ENCODE data around the gene ZNRF3.
"Not testable (repeated sequence)": the region's sequence is repeated elsewhere in the genome, so short reads cannot be mapped to it uniquely, and the experiment has no call there.

Gene ZNRF3

DNA sequence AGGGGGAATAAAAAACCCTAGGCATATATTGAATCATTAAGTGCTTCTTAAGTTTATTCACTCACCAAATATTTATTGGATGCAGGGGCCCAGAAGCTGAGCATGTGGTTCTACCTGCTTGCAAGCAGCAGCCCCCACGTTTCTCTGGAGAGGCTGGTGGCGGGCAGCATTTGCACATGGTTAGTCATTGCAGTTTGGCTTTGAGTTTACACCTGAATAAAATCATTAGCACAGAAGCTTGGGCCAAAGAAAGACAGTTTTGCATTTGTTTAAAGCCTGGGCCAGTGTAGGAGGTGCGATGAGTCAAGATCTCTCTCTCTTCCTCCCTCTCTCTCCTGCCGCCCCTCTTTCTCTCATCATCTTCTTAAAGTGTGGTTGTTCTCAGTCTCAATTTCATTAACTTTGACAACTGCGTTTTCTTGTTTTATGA, 105.7 kb downstream of the ZNRF3 start:
- DNase-seq = no peak

DNA sequence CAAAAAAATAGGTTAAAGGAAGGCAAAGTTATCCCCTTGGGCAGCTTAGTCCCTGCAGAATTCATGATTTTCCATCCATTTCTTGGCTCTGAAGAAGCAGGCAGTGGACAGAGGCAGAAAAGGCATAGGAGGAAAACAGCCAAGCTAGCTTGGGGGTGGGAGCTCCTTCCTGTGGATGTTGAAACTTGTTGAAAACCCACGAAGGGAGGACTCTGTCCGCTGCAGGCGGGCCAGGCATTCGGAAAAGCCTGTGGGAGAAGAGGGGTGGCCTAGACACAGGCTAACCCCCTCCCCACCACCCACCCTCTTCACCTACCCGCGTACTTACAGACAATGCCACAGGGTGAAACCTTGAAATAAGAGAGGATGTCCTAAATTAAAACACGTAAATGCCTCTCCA, 106.1 kb downstream of the ZNRF3 start:
- DNase-seq = no peak

GRCh38 chr22:28989912-28990311, 106.5 kb downstream of the ZNRF3 start:
- no peak for DNase-seq

- DNase-seq = peak; percentile 55 to 57
Observed at GRCh38 chr22:28992565-28993356, 109.4 kb downstream of the ZNRF3 start.

GRCh38 chr22:28994522-28994921, 111.2 kb downstream of the ZNRF3 start:
- DNase-seq = no peak

GRCh38 chr22:28995551-28995950, 112.2 kb downstream of the ZNRF3 start:
- no peak for DNase-seq

- DNase-seq = no peak
Observed at GRCh38 chr22:28997342-28997741, 114.0 kb downstream of the ZNRF3 start.

DNA sequence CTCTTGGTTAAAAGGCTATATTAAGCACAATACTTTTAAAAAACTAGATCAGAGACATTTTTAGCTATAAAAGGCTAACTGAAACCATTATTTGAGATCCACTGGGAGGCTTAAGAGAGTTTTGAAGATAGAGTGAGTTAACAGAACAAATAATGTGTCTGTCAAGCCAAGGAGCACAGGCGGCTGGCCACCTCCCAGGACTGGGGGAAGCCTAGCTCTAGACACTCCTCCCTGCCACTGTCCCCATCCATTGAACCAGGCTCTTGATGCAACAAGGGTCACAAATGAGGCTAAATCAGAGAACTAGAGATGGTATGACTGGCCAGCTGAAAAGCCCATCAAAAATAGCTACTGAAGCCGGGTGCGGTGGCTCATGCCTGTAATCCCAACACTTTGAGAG, 115.3 kb downstream of the ZNRF3 start:
- no peak for DNase-seq

DNA sequence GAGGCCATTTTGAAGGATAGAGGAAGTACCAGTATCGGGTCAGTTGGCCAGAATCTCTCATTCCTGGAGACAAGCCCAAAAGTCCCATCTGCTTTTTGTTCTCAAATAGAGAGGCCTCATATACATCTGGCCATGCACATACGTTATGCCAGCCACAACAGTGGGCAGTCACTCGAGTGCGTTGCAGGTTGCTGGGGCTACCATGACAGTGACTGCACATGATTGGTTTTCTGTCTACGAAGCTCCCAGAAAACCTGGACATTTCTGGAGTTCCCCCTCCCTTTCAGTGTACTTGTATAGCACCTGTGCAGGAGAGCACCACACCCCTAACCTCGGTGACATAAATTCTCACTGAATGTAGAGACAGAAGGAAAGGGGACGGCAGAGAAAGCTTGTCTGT, 116.1 kb downstream of the ZNRF3 start:
- no peak for DNase-seq

GRCh38 chr22:28999919-29000556, 116.7 kb downstream of the ZNRF3 start:
- no peak for DNase-seq

- no peak for DNase-seq
Observed at GRCh38 chr22:29000641-29001040, 117.3 kb downstream of the ZNRF3 start.

GRCh38 chr22:29002603-29003002, 119.2 kb downstream of the ZNRF3 start:
- no peak for DNase-seq

GRCh38 chr22:29003552-29003951, 120.2 kb downstream of the ZNRF3 start:
- DNase-seq = no peak

DNA sequence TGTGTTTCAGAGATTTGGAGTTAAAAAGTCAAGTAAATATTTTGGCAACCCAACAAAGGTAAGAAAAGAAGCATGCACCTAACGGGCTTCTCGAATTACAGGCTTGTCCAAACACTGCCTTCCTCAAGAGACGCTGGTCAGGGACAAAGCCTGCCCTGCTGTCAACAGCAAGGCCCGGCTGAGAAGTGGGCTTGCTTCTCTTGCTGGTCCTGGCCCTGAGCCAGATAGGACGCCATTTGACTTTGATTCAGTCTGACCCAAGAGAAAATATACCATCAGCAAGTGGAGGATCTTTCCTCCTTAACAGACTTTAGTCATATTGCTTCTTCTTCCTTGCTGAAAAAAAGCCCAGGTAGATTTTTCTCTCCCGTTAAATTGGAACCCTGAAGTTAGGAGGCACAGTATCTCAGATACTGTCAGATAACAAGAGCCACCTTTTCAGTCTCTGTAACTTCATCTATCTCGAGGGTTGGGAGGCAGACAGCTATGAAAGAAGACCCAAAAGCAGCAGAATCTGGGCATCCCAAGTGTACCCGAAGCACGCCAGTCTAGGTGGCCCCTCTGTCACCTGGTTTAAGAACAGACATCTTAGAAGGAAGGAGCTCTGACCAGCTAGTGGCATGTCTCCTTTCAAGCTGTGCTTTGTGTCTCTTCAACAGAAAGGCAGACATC, 120.7 kb downstream of the ZNRF3 start:
- DNase-seq = peak; percentile 29 to 68

DNA sequence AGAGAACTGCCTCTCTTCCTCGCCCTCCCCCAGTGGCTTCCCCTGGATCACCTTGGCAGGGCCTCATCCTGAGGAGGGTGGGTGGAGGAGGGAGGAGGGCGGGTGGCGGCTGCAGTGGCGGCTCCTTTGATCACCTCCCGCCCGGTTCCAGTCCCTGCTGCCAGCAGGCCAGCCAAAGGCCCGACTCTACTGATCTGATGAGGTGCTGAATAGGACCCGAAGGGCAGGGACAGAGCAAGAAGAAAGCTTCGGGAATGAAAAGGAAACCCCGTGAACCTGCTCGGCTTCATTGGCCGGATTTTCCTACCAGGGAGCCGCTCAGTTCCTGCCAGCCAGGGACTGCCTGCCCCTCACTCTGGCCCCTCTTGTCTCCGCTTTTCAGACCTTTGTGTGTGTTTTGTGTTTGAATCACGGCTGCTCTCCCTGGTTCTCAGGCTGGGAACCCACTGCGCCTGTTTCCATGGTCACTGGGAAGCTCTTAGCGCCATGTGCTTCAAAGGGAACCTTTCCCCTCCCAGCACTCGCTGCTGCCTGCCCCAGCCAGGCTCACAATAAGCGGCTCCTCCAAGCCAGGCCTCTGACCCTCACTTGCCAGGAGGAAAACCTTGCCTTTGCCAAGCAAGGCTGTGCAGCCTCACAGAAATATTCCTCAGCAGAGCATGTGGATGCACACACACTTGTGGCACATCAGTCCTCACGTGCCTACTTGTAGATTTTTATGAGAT, 121.4 kb downstream of the ZNRF3 start:
- peak; percentile 26 to 51 for DNase-seq

DNA sequence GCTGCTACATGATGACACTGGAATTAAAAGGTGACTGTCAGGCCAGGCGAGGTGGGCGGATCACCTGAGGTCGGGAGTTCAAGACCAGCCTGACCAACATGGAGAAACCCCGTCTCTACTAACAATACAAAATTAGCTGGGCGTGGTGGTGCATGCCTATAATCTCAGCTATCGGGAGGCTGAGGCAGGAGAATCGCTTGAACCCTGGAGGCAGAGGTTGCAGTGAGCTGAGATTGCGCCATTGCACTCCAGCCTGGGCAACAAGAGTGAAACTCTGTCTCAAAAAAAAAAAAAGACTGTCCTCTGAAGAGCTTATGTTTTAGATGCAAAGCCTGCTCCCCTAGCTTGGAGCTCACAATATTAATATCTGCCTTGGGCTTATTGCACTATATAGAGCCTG, 122.4 kb downstream of the ZNRF3 start:
- DNase-seq = not testable (repeated sequence)

GRCh38 chr22:29006346-29006745, 123.0 kb downstream of the ZNRF3 start:
- no peak for DNase-seq

- no peak for DNase-seq
Observed at GRCh38 chr22:29009148-29009547, 125.8 kb downstream of the ZNRF3 start.

DNA sequence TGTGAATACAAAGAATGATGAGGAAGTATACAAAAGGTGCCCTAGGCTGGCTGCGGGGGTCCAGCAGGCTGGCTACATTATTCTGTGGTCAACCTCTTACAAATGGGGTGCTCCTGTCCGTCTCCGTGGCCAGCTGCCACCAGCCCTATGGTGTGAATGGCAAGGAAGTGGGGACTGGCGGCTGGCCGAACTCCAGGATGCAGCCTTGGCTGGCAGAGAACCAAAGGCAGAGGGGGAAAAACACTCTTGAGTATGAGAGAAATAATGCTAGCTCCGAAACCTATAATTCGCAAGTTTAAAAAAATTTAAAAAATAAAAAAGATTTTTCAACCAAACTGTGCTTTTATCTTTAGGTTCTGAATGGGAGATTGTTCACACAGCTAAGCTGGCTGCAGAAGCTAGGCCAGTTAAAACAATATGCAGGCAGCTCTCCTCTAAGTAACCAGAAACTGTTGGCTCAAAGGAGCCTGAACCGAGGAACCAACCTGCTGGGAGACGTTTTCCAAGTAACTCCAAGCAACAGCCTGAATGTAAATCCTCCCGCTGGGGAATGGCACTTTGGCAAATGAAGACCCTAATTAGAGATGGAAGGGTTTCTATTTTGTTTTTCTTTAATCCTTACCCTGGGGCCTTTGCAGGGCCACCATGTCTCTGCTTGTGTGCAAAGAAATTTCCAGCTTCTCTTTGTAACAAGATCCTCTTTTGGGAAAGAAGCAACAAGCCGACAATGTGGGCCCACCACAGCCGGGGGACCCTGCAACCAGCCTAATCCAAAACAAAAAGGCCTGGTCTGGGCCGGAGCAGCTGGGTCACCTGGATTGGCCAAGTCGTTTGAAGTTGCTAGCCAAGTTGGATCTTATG, 128.1 kb downstream of the ZNRF3 start:
- no peak for DNase-seq

DNA sequence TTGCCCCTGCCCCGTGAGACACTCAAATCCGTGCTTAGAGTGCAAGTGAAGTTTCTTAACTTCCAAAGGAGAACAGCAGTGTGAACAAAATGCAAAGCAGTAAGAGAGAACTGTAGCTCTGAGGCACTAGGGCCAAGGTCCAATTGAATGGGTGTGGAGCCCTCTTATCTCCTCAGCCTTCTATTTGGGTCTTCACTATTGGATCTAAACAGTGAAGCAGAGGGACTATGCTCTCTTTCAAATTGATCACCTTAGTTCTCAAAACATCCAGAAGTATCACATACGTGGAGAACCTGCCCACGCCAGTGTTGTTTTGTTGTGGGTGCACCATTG, 128.7 kb downstream of the ZNRF3 start:
- DNase-seq = no peak

DNA sequence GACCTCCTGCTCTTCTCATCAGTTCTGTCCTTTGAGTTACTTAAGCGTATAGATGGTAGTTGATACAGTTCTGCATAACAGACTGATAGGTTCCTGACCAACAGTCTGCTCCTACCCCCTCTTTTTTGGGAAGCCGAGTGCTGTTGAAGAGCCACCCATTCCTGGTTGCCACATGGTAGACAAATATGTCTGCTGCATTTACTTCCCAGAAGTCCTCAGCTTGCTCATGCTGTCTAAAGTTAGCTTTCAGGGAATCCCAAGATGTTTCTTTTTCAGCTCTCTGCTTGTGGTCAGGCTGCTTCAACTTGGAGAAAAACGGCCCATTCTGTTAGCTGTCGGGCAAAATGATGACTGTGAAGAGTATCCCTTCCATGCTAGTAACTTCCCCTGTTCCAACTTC, 129.6 kb downstream of the ZNRF3 start:
- DNase-seq = no peak

DNA sequence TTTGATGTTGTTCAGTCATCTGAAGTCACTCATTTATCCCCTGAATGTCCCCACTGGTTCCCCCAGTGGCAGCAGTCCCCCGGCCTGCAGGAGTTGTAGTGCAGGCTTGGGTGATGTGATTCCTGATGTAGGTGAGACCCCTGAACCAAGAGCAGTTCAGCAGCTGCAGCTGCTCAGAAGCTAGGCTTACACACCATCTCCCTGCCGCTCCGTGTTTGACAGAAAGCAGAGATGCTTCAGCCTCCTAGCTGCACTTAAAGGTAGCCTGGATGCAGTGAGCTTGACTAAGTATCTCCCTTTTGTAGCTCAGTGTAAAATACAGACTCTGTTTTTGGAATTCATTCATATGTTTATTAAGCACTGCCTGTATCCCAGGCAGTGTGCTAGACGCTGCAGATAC, 130.9 kb downstream of the ZNRF3 start:
- DNase-seq = no peak

GRCh38 chr22:29014773-29015172, 131.4 kb downstream of the ZNRF3 start:
- no peak for DNase-seq
